GM15510 (cell line): Measurements from ENCODE around the gene PVALB.

ENCODE experiments used
- POLR2A ChIP-seq: IDR thresholded peaks from 3 replicates; pipeline ENCODE4 v1.6.1; 2011; ENCODE audit warnings: borderline replicate concordance; ENCODE audit not compliant: insufficient read length; ENCODE audit errors: extremely low read depth

PVALB gene

GRCh38 chr22:36816636-36817524 is at the start of gene PVALB:
TSS of gene PVALB (minus strand) at chr22:36817035. CDS start at chr22:36817005, 30 bp downstream.
- no peak for TF ChIP-seq POLR2A

GRCh38 chr22:36865346-36865745 is 48.5 kb upstream of the PVALB start:
- no peak for TF ChIP-seq POLR2A

GRCh38 chr22:36864454-36865215 is 47.8 kb upstream of the PVALB start:
- TF ChIP-seq POLR2A = no peak

GRCh38 chr22:36863979-36864378 is 47.1 kb upstream of the PVALB start:
- no peak for TF ChIP-seq POLR2A

- TF ChIP-seq POLR2A = no peak
Measured at GRCh38 chr22:36863281-36863680, 46.4 kb upstream of the PVALB start.

GRCh38 chr22:36862251-36863242 is 45.7 kb upstream of the PVALB start:
- peak; percentile 6 for TF ChIP-seq POLR2A

- TF ChIP-seq POLR2A = peak; percentile 74
Measured at GRCh38 chr22:36860821-36861659, 44.2 kb upstream of the PVALB start, which contains the start of gene NCF4. TSS of gene NCF4 (plus strand) at chr22:36861006. CDS start at chr22:36861172, 166 bp downstream.

- no peak for TF ChIP-seq POLR2A
Measured at GRCh38 chr22:36860438-36860820, 43.6 kb upstream of the PVALB start.

- no peak for TF ChIP-seq POLR2A
Measured at GRCh38 chr22:36860017-36860416, 43.2 kb upstream of the PVALB start.

GRCh38 chr22:36858966-36859365 is 42.1 kb upstream of the PVALB start:
- no peak for TF ChIP-seq POLR2A

GRCh38 chr22:36858156-36858555 is 41.3 kb upstream of the PVALB start:
- TF ChIP-seq POLR2A = no peak

- no peak for TF ChIP-seq POLR2A
Measured at GRCh38 chr22:36856792-36857135, 39.9 kb upstream of the PVALB start.

GRCh38 chr22:36856121-36856791 is 39.4 kb upstream of the PVALB start:
- peak; percentile 24 for TF ChIP-seq POLR2A
